Caco-2 (cell line): Measurements from ENCODE around the gene LLGL1. TPM values are rescaled to one million over a fixed set of nuclear protein-coding genes. Genes with fewer than 3 reads are reported as not detected.

ENCODE experiments used
- BruUV-seq: library from RNA; stranded (reverse); fragments of 400-500 nt; replicated peaks from 2 replicates; lab custom pipeline; 2021; lab: Mats Ljungman, UMichigan
- CTCF ChIA-PET: fragments of 300-600 bp; sonication (Branson Sonifier 250); formaldehyde crosslinking; loops from one replicate; lab custom pipeline; 2022; ENCODE audit warnings: antibody characterized with exemption; lab: Charles Lee
- POLR2A ChIA-PET: fragments of 300-600 bp; sonication (Branson Sonifier 250); formaldehyde crosslinking; loops from one replicate; lab custom pipeline; 2022; ENCODE audit warnings: antibody characterized with exemption; lab: Charles Lee
- DNase-seq, 2 experiments: peaks; one replicate each; pipeline versions ENCODE4 v3.0.0 to v3.0.0-alpha.2; 2020 to 2022
- H3K27me3 ChIP-seq: replicated peaks from 2 replicates; pipeline ENCODE4 v1.6.0; 2011; ENCODE audit warnings: low read length; ENCODE audit not compliant: control insufficient read depth, insufficient read depth
- H3K36me3 ChIP-seq: 2 replicates; pipeline ENCODE4 v1.5.1; 2011; ENCODE audit warnings: low read length; ENCODE audit not compliant: control insufficient read depth, insufficient read depth
- H3K4me1 ChIP-seq: fragments of 250-450 bp; sonication (Bioruptor Pico); 2 replicates; pipeline ENCODE4 v1.5.1; 2020; ENCODE audit warnings: mild to moderate bottlenecking
- H3K4me3 ChIP-seq: 2 replicates; pipeline ENCODE4 v1.5.1; 2011; ENCODE audit warnings: low read depth, mild to moderate bottlenecking, control low read depth, low read length
- H3K9me3 ChIP-seq: fragments of 250-450 bp; sonication (Bioruptor Pico); 2 replicates; pipeline ENCODE4 v1.5.1; 2020; ENCODE audit warnings: mild to moderate bottlenecking, moderate library complexity
- H3K27ac Mint-ChIP-seq: one replicate; pipeline ENCODE4 v1.8.0; 2022; ENCODE audit warnings: mixed read lengths; ENCODE audit not compliant: unreplicated experiment
- H3K27me3 Mint-ChIP-seq: one replicate; pipeline ENCODE4 v1.8.0; 2022; ENCODE audit warnings: mixed read lengths; ENCODE audit not compliant: insufficient read depth, unreplicated experiment
- H3K36me3 Mint-ChIP-seq: one replicate; pipeline ENCODE4 v1.8.0; 2022; ENCODE audit warnings: mild to moderate bottlenecking, mixed read lengths; ENCODE audit not compliant: insufficient read depth, unreplicated experiment
- H3K4me1 Mint-ChIP-seq: one replicate; pipeline ENCODE4 v1.8.0; 2022; ENCODE audit warnings: low read depth, mixed read lengths; ENCODE audit not compliant: unreplicated experiment
- H3K4me3 Mint-ChIP-seq: one replicate; pipeline ENCODE4 v1.8.0; 2022; ENCODE audit warnings: mild to moderate bottlenecking, moderate library complexity, mixed read lengths; ENCODE audit not compliant: unreplicated experiment
- H3K9me3 Mint-ChIP-seq: one replicate; pipeline ENCODE4 v1.8.0; 2022; ENCODE audit warnings: mixed read lengths; ENCODE audit not compliant: unreplicated experiment
- intact Hi-C: fragments of 100-400 bp; cut with micrococcal nuclease; formaldehyde crosslinking; loops from one replicate; pipeline ENCODE4 v1.10.0; 2022; ENCODE audit not compliant: unreplicated experiment
- total RNA-seq: library from RNA; stranded (reverse); gene quantifications from 2 replicates; pipeline ENCODE4 v1.2.3, GENCODE V29; 2022
- TF ChIP-seq, protein P1 (sequence below), 2 experiments: fragments of 200-600 bp in 1 of 2; IDR thresholded peaks; 1 replicate in 1 of 2; 2 replicates in 1 of 2; pipeline versions ENCODE4 v1.5.1 to v1.8.0; 2011 to 2022; ENCODE audit warnings: antibody characterized with exemption in 1 of 2, control low read depth in 1 of 2, inconsistent platforms in 1 of 2, low read depth in 1 of 2, low read length in 1 of 2, mild to moderate bottlenecking in 1 of 2, moderate library complexity in 1 of 2; ENCODE audit not compliant: insufficient read depth in 1 of 2, severe bottlenecking in 1 of 2, unreplicated experiment in 1 of 2

The LLGL1 gene
- total RNA-seq, 1 experiment from 2014 or later = 41.3 TPM

DNA sequence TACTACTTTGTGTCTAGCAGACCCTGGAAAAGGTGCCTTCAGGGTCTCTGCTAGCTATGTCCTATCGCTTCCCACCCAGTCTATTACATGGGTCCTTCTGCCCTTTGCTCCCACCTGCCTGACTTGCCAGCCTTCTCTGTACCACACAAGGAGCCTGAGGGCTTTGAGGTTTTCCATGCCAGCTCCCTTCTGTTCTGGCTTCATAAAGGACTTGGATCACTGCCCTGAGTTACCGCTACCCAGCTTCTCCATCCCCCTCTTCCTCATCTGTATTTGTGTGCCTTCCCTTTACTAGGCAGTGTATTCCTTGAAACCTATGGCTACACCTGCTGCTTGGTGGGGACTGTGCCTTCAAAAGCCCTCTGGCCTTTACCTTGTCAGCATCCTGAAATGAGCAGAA is 19.6 kb upstream of the LLGL1 start:
- TF ChIP-seq, protein P1, sequence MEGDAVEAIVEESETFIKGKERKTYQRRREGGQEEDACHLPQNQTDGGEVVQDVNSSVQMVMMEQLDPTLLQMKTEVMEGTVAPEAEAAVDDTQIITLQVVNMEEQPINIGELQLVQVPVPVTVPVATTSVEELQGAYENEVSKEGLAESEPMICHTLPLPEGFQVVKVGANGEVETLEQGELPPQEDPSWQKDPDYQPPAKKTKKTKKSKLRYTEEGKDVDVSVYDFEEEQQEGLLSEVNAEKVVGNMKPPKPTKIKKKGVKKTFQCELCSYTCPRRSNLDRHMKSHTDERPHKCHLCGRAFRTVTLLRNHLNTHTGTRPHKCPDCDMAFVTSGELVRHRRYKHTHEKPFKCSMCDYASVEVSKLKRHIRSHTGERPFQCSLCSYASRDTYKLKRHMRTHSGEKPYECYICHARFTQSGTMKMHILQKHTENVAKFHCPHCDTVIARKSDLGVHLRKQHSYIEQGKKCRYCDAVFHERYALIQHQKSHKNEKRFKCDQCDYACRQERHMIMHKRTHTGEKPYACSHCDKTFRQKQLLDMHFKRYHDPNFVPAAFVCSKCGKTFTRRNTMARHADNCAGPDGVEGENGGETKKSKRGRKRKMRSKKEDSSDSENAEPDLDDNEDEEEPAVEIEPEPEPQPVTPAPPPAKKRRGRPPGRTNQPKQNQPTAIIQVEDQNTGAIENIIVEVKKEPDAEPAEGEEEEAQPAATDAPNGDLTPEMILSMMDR (IDR thresholded peaks at IDR 0.05; ENCODE audit: insufficient read depth in 1 of 2, low read depth in 1 of 2, low read length in 1 of 2, severe bottlenecking in 1 of 2, unreplicated experiment in 1 of 2) = no peak
- no peaks in the 10 kb centered on the region for H3K9me3 ChIP-seq
- no peak overlapping the region for H3K4me3 ChIP-seq
- Mint-ChIP-seq H3K4me3 (no peak overlapping the region), H3K9me3 (no peaks in the 10 kb centered on the region), H3K27ac (no peak overlapping the region), H3K27me3 (no peaks in the 10 kb centered on the region), H3K36me3 (peaks cover 74% of the 10 kb centered on the region), H3K4me1 (peaks cover 7% of the 10 kb centered on the region)
- ChIA-PET POLR2A (no interaction called here), CTCF (no interaction called here)
- no peak for DNase-seq
- no TSS peak for BruUV-seq
- no peaks in the 10 kb centered on the region for H3K27me3 ChIP-seq
- peaks cover 19% of the 10 kb centered on the region for H3K4me1 ChIP-seq
- H3K36me3 ChIP-seq = peaks cover 5% of the 10 kb centered on the region
- intact Hi-C loops = no loop called here

DNA sequence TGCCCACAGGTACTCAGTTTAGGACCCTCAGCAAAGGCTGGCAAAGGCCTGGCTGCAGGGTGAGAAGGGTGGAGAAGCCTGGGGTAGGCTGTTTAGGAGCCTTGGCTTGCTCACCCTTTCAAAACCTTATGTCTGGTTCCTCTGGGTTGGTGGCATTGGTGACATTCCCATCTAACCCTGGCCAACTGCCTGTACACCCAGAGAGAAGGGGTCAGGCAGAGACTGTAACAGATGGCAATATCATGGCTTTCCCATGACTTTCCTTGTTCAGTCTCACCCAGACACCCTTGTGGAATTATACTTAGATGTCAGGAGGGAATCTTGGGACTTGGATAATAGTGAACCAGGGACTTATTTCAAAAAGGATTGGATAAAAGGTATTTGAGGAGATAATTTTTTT is 18.5 kb upstream of the LLGL1 start:
- Mint-ChIP-seq H3K27me3 (no peaks in the 10 kb centered on the region), H3K9me3 (no peaks in the 10 kb centered on the region), H3K4me1 (peaks cover 7% of the 10 kb centered on the region), H3K4me3 (no peak overlapping the region), H3K36me3 (peaks cover 71% of the 10 kb centered on the region), H3K27ac (no peak overlapping the region)
- H3K4me3 ChIP-seq = no peak overlapping the region
- BruUV-seq = no TSS peak
- TF ChIP-seq, protein P1 (IDR thresholded peaks at IDR 0.05; ENCODE audit: insufficient read depth in 1 of 2, low read depth in 1 of 2, low read length in 1 of 2, severe bottlenecking in 1 of 2, unreplicated experiment in 1 of 2) = no peak
- ChIA-PET CTCF (no interaction called here), POLR2A (no interaction called here)
- intact Hi-C loops = no loop called here
- no peak for DNase-seq
- peaks cover 19% of the 10 kb centered on the region for H3K4me1 ChIP-seq
- H3K36me3 ChIP-seq = peaks cover 5% of the 10 kb centered on the region
- H3K27me3 ChIP-seq = no peaks in the 10 kb centered on the region
- H3K9me3 ChIP-seq = no peaks in the 10 kb centered on the region

DNA sequence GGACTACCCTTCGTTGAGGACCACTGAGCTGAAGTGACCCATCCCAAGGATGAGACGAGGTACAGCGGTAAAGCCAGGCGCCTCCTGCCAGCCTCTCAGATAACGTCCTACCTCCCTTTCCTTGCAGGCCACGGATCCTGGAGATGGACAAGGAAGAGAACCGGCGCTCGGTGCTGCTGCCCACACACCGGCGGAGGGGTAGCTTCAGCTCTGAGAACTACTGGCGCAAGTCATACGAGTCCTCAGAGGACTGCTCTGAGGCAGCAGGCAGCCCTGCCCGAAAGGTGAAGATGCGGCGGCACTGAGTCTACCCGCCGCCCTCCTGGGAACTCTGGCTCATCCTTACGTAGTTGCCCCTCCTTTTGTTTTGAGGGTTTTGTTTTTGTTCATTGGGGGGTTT is 17.3 kb upstream of the LLGL1 start:
- H3K36me3 ChIP-seq = peaks cover 5% of the 10 kb centered on the region
- no peak overlapping the region for H3K4me3 Mint-ChIP-seq
- ChIA-PET POLR2A (no interaction called here), CTCF (no interaction called here)
- TF ChIP-seq, protein P1 (IDR thresholded peaks at IDR 0.05; ENCODE audit: insufficient read depth in 1 of 2, low read depth in 1 of 2, low read length in 1 of 2, severe bottlenecking in 1 of 2, unreplicated experiment in 1 of 2) = no peak
- intact Hi-C loops = no loop called here
- peaks cover 9% of the 10 kb centered on the region for H3K4me1 ChIP-seq
- no peak for DNase-seq
- H3K27me3 ChIP-seq = no peaks in the 10 kb centered on the region
- peaks cover 7% of the 10 kb centered on the region for H3K4me1 Mint-ChIP-seq
- BruUV-seq = no TSS peak
- no peaks in the 10 kb centered on the region for H3K9me3 ChIP-seq
- no peak overlapping the region for H3K4me3 ChIP-seq
- no peaks in the 10 kb centered on the region for H3K27me3 Mint-ChIP-seq
- H3K9me3 Mint-ChIP-seq = no peaks in the 10 kb centered on the region
- H3K27ac Mint-ChIP-seq = no peak overlapping the region
- H3K36me3 Mint-ChIP-seq = peaks cover 61% of the 10 kb centered on the region
